HepG2 (cell line): ENCODE measurements around the gene ADPRHL1. TPM values are rescaled to one million over a fixed set of nuclear protein-coding genes. Genes with fewer than 3 reads are reported as not detected.

Source experiments
- CCDC6 ChIP-seq: sonication (generic); formaldehyde crosslinking; IDR thresholded peaks from 2 replicates; pipeline ENCODE4 v1.8.1; 2022; ENCODE audit warnings: mild to moderate bottlenecking, missing genetic modification reagents, moderate library complexity
- GATAD1 ChIP-seq: IDR thresholded peaks from 2 replicates; pipeline ENCODE4 v1.6.1; 2016; ENCODE audit warnings: missing genetic modification reagents, missing compliant biosample characterization
- HDAC1 ChIP-seq: sonication (generic); formaldehyde crosslinking; IDR thresholded peaks from 2 replicates; pipeline ENCODE4 v1.5.1; 2020; ENCODE audit warnings: mild to moderate bottlenecking, missing genetic modification reagents
- KDM2A ChIP-seq: sonication (generic); formaldehyde crosslinking; IDR thresholded peaks from 2 replicates; pipeline ENCODE4 v1.4.0; 2020; ENCODE audit warnings: low read depth, missing genetic modification reagents, borderline replicate concordance
- MIXL1 ChIP-seq: IDR thresholded peaks from 2 replicates; pipeline ENCODE4 v1.6.1; 2016
- MLLT10 ChIP-seq: sonication (generic); formaldehyde crosslinking; IDR thresholded peaks from 2 replicates; pipeline ENCODE4 v1.4.0; 2020; ENCODE audit warnings: missing genetic modification reagents
- MYC ChIP-seq: sonication (generic); formaldehyde crosslinking; IDR thresholded peaks from 2 replicates; pipeline ENCODE4 v1.9.0; 2021; ENCODE audit warnings: missing genetic modification reagents, borderline replicate concordance
- NBN ChIP-seq: fragments of 450-650 bp; conservative IDR thresholded peaks from 2 replicates; pipeline ENCODE4 v1.6.1; 2017
- NR0B2 ChIP-seq: sonication (generic); formaldehyde crosslinking; IDR thresholded peaks from 2 replicates; pipeline ENCODE4 v1.4.0; 2020; ENCODE audit warnings: mild to moderate bottlenecking, missing genetic modification reagents
- PHF20 ChIP-seq: sonication (generic); formaldehyde crosslinking; IDR thresholded peaks from 2 replicates; pipeline ENCODE4 v1.5.0; 2020; ENCODE audit warnings: mild to moderate bottlenecking, missing genetic modification reagents
- PHF8 ChIP-seq: sonication (generic); formaldehyde crosslinking; IDR thresholded peaks from 2 replicates; pipeline ENCODE4 v1.5.0; 2020; ENCODE audit warnings: missing genetic modification reagents
- RBM39 ChIP-seq: fragments of 200-400 bp; formaldehyde crosslinking; IDR thresholded peaks from one replicate; pipeline ENCODE4 v1.6.1; 2018; ENCODE audit warnings: antibody characterized with exemption, mild to moderate bottlenecking, low read depth, low read length; ENCODE audit not compliant: poor library complexity, severe bottlenecking
- SIN3A ChIP-seq: IDR thresholded peaks from 2 replicates; pipeline ENCODE4 v1.6.1; 2011; ENCODE audit warnings: low read depth, mild to moderate bottlenecking, control low read depth, low read length, borderline replicate concordance
- SMC3 ChIP-seq: IDR thresholded peaks from 2 replicates; pipeline ENCODE4 v1.6.1; 2011; ENCODE audit warnings: low read length, improper control_type of control experiment
- TIGD3 ChIP-seq: sonication (generic); formaldehyde crosslinking; IDR thresholded peaks from 2 replicates; pipeline ENCODE4 v1.5.1; 2020; ENCODE audit warnings: mild to moderate bottlenecking, missing genetic modification reagents, borderline replicate concordance
- ZBTB42 ChIP-seq: sonication (generic); formaldehyde crosslinking; IDR thresholded peaks from 2 replicates; pipeline ENCODE4 v1.5.0; 2020; ENCODE audit warnings: mild to moderate bottlenecking, missing genetic modification reagents
- ZC3H13 ChIP-seq: sonication (generic); formaldehyde crosslinking; IDR thresholded peaks from 2 replicates; pipeline ENCODE4 v1.8.1; 2023; ENCODE audit warnings: mild to moderate bottlenecking, missing genetic modification reagents, moderate library complexity
- ZNF274 ChIP-seq: sonication (generic); formaldehyde crosslinking; IDR thresholded peaks from 2 replicates; pipeline ENCODE4 v1.5.1; 2020; ENCODE audit warnings: mild to moderate bottlenecking, missing genetic modification reagents
- ZNF33A ChIP-seq: sonication (generic); formaldehyde crosslinking; IDR thresholded peaks from 2 replicates; pipeline ENCODE4 v1.5.1; 2020; ENCODE audit warnings: missing genetic modification reagents, mild to moderate bottlenecking, moderate library complexity, borderline replicate concordance
- ZNF451 ChIP-seq: sonication (generic); formaldehyde crosslinking; IDR thresholded peaks from 2 replicates; pipeline ENCODE4 v1.5.0; 2020; ENCODE audit warnings: mild to moderate bottlenecking, missing genetic modification reagents
- ZNF564 ChIP-seq: sonication (generic); formaldehyde crosslinking; IDR thresholded peaks from 2 replicates; pipeline ENCODE4 v1.8.1; 2023; ENCODE audit warnings: mild to moderate bottlenecking, missing genetic modification reagents
- ZNF577 ChIP-seq: sonication (generic); formaldehyde crosslinking; IDR thresholded peaks from 2 replicates; pipeline ENCODE4 v1.4.0; 2020; ENCODE audit warnings: mild to moderate bottlenecking, low read depth, missing genetic modification reagents, borderline replicate concordance
- ZNF839 ChIP-seq: sonication (generic); formaldehyde crosslinking; IDR thresholded peaks from 2 replicates; pipeline ENCODE4 v1.4.0; 2020; ENCODE audit warnings: missing genetic modification reagents, mild to moderate bottlenecking, borderline replicate concordance
- polyA plus RNA-seq, 8 experiments: library from polyadenylated mRNA; depleted of rRNA in 3 of 8; stranded (reverse) in 7 of 8; unstranded in 1 of 8; fragments of >200 nt; fragmentation: Illumina TruSeq in 4 of 8; extraction: Trizol in 4 of 8; gene quantifications; 2 replicates each; pipeline versions ENCODE4 v1.2.1 to v1.2.3, GENCODE V29; 2011 to 2016; ENCODE audit warnings: low read depth in 4 of 8, missing spikeins in 1 of 8, mixed read lengths in 1 of 8; ENCODE audit not compliant: insufficient read depth in 1 of 8
- total RNA-seq, 5 experiments: library from RNA; depleted of rRNA; stranded (reverse); fragments of >200 nt; fragmentation: Illumina TruSeq; extraction: Trizol; gene quantifications; 2 replicates each; pipeline ENCODE4 v1.2.3, GENCODE V29; 2016; ENCODE audit warnings: low read depth in 1 of 5
- TF ChIP-seq, protein P1 (sequence below): sonication (generic); formaldehyde crosslinking; IDR thresholded peaks from 2 replicates; pipeline ENCODE4 v1.5.0; 2020; ENCODE audit warnings: mild to moderate bottlenecking, missing genetic modification reagents
- TF ChIP-seq, protein P2 (sequence below): sonication (generic); formaldehyde crosslinking; IDR thresholded peaks from 2 replicates; pipeline ENCODE4 v1.4.0; 2020; ENCODE audit warnings: missing genetic modification reagents; ENCODE audit errors: not compliant biosample characterization

The ADPRHL1 gene
- total and polyA plus RNA-seq, 2 of the 13 experiments (the other 11 are each of a cell fraction or from before 2014, with no cell fraction given): 0.34 to 0.40 TPM

DNA sequence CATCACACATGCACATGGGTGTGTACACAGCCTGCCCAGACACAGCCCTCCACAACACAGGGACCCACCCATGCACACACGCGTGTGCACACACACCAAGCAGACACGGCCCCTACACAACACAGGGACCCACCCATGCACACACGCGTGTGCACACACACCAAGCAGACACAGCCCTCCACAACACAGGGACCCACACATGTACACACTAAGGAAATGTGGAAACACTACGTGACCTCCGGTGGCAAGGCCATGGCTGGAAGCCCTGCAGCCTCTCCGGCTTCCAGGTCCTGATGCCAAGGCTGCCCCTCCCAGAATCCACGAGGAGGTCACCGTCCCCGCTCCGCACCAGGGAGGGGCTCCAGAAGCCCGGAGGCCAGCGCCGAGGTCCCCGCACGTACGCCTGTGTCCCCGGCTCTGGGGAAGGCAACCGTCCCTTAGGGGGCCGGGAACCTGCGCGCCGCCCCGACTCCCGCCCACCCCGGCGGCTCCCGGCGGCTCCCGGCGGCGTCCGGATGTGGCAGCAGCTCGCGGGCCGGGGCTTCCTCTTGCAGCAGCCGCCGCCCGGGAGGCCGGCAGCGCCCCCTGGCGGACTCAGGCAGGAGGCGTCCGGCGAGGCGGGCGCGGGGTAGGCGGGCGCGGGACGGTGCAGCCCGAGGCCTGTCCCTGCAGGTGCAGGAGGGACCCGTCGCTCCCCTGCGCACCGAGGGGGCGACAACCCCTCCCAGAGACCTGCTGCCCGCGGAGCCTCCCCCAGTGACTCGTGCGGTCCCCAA, 59.5 kb downstream of the ADPRHL1 start (continued):
- TF ChIP-seq NR0B2 (peak; percentile 33; the same call in 1 of the 2 replicates), ZNF451 (CRISPR knock-in tag) (peak; percentile 32; the same call in 1 of the 2 replicates), MIXL1 (no peak), SIN3A (no peak), ZNF33A (CRISPR knock-in tag) (no peak), CCDC6 (CRISPR knock-in tag) (peak; percentile 55; the same call in 1 of the 2 replicates), TIGD3 (CRISPR knock-in tag) (no peak), GATAD1 (CRISPR knock-in tag) (0 out of 2 replicates have a peak, but pooled peaks have one; percentile 11), MLLT10 (no peak), ZNF274 (CRISPR knock-in tag) (peak; percentile 37; the same call in 1 of the 2 replicates), NBN (no peak), ZNF839 (CRISPR knock-in tag) (0 out of 2 replicates have a peak, but pooled peaks have one; percentile 54), ZC3H13 (CRISPR knock-in tag) (peak; percentile 78), ZBTB42 (CRISPR knock-in tag) (0 out of 2 replicates have a peak, but pooled peaks have one; percentile 46), HDAC1 (CRISPR knock-in tag) (peak; percentile 41; the same call in 1 of the 2 replicates), PHF20 (CRISPR knock-in tag) (peak; percentile 39), MYC (CRISPR knock-in tag) (peak; percentile 49), ZNF577 (CRISPR knock-in tag) (no peak), PHF8 (peak; percentile 77), ZNF564 (peak; percentile 59; the same call in 1 of the 2 replicates), RBM39 (peak; percentile 30), SMC3 (no peak), KDM2A (peak; percentile 50; the same call in 1 of the 2 replicates)
- TF ChIP-seq, protein P1, sequence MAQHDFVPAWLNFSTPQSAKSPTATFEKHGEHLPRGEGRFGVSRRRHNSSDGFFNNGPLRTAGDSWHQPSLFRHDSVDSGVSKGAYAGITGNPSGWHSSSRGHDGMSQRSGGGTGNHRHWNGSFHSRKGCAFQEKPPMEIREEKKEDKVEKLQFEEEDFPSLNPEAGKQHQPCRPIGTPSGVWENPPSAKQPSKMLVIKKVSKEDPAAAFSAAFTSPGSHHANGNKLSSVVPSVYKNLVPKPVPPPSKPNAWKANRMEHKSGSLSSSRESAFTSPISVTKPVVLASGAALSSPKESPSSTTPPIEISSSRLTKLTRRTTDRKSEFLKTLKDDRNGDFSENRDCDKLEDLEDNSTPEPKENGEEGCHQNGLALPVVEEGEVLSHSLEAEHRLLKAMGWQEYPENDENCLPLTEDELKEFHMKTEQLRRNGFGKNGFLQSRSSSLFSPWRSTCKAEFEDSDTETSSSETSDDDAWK (CRISPR knock-in tag): no peak
- TF ChIP-seq, protein P2, sequence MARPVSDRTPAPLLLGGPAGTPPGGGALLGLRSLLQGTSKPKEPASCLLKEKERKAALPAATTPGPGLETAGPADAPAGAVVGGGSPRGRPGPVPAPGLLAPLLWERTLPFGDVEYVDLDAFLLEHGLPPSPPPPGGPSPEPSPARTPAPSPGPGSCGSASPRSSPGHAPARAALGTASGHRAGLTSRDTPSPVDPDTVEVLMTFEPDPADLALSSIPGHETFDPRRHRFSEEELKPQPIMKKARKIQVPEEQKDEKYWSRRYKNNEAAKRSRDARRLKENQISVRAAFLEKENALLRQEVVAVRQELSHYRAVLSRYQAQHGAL (CRISPR knock-in tag): peak; percentile 18
